Caco-2 (cell line): ENCODE measurements around the gene ADORA1. TPM values are rescaled to one million over a fixed set of nuclear protein-coding genes. Genes with fewer than 3 reads are reported as not detected.

Source experiments
- BruUV-seq: library from RNA; stranded (reverse); fragments of 400-500 nt; replicated peaks from 2 replicates; lab custom pipeline; 2021; lab: Mats Ljungman, UMichigan
- CTCF ChIA-PET: fragments of 300-600 bp; sonication (Branson Sonifier 250); formaldehyde crosslinking; loops from one replicate; lab custom pipeline; 2022; ENCODE audit warnings: antibody characterized with exemption; lab: Charles Lee
- POLR2A ChIA-PET: fragments of 300-600 bp; sonication (Branson Sonifier 250); formaldehyde crosslinking; loops from one replicate; lab custom pipeline; 2022; ENCODE audit warnings: antibody characterized with exemption; lab: Charles Lee
- DNase-seq, 2 experiments: peaks; one replicate each; pipeline versions ENCODE4 v3.0.0 to v3.0.0-alpha.2; 2020 to 2022
- H3K27me3 ChIP-seq: replicated peaks from 2 replicates; pipeline ENCODE4 v1.6.0; 2011; ENCODE audit warnings: low read length; ENCODE audit not compliant: control insufficient read depth, insufficient read depth
- H3K36me3 ChIP-seq: 2 replicates; pipeline ENCODE4 v1.5.1; 2011; ENCODE audit warnings: low read length; ENCODE audit not compliant: control insufficient read depth, insufficient read depth
- H3K4me1 ChIP-seq: fragments of 250-450 bp; sonication (Bioruptor Pico); 2 replicates; pipeline ENCODE4 v1.5.1; 2020; ENCODE audit warnings: mild to moderate bottlenecking
- H3K4me3 ChIP-seq: 2 replicates; pipeline ENCODE4 v1.5.1; 2011; ENCODE audit warnings: low read depth, mild to moderate bottlenecking, control low read depth, low read length
- H3K9me3 ChIP-seq: fragments of 250-450 bp; sonication (Bioruptor Pico); 2 replicates; pipeline ENCODE4 v1.5.1; 2020; ENCODE audit warnings: mild to moderate bottlenecking, moderate library complexity
- H3K27ac Mint-ChIP-seq: one replicate; pipeline ENCODE4 v1.8.0; 2022; ENCODE audit warnings: mixed read lengths; ENCODE audit not compliant: unreplicated experiment
- H3K27me3 Mint-ChIP-seq: one replicate; pipeline ENCODE4 v1.8.0; 2022; ENCODE audit warnings: mixed read lengths; ENCODE audit not compliant: insufficient read depth, unreplicated experiment
- H3K36me3 Mint-ChIP-seq: one replicate; pipeline ENCODE4 v1.8.0; 2022; ENCODE audit warnings: mild to moderate bottlenecking, mixed read lengths; ENCODE audit not compliant: insufficient read depth, unreplicated experiment
- H3K4me1 Mint-ChIP-seq: one replicate; pipeline ENCODE4 v1.8.0; 2022; ENCODE audit warnings: low read depth, mixed read lengths; ENCODE audit not compliant: unreplicated experiment
- H3K4me3 Mint-ChIP-seq: one replicate; pipeline ENCODE4 v1.8.0; 2022; ENCODE audit warnings: mild to moderate bottlenecking, moderate library complexity, mixed read lengths; ENCODE audit not compliant: unreplicated experiment
- H3K9me3 Mint-ChIP-seq: one replicate; pipeline ENCODE4 v1.8.0; 2022; ENCODE audit warnings: mixed read lengths; ENCODE audit not compliant: unreplicated experiment
- intact Hi-C: fragments of 100-400 bp; cut with micrococcal nuclease; formaldehyde crosslinking; loops from one replicate; pipeline ENCODE4 v1.10.0; 2022; ENCODE audit not compliant: unreplicated experiment
- total RNA-seq: library from RNA; stranded (reverse); gene quantifications from 2 replicates; pipeline ENCODE4 v1.2.3, GENCODE V29; 2022
- TF ChIP-seq, protein P1 (sequence below), 2 experiments: fragments of 200-600 bp in 1 of 2; IDR thresholded peaks; 1 replicate in 1 of 2; 2 replicates in 1 of 2; pipeline versions ENCODE4 v1.5.1 to v1.8.0; 2011 to 2022; ENCODE audit warnings: antibody characterized with exemption in 1 of 2, control low read depth in 1 of 2, inconsistent platforms in 1 of 2, low read depth in 1 of 2, low read length in 1 of 2, mild to moderate bottlenecking in 1 of 2, moderate library complexity in 1 of 2; ENCODE audit not compliant: insufficient read depth in 1 of 2, severe bottlenecking in 1 of 2, unreplicated experiment in 1 of 2

The ADORA1 gene
- total RNA-seq, 1 experiment from 2014 or later: 46.0 TPM

GRCh38 chr1:203096566-203096965 lies 31.0 kb upstream of the ADORA1 start:
- CTCF ChIA-PET: interaction anchor here (0.9 kb wide), 1 partner anchor 61 kb away, joined by 3 read pairs; no protein-coding TSS in a partner anchor
- Mint-ChIP-seq H3K27ac (no peak overlapping the region), H3K9me3 (peaks cover 29% of the 10 kb centered on the region), H3K4me3 (no peak overlapping the region), H3K27me3 (no peaks in the 10 kb centered on the region), H3K4me1 (no peaks in the 10 kb centered on the region), H3K36me3 (no peaks in the 10 kb centered on the region)
- BruUV-seq: no TSS peak
- no peak overlapping the region for H3K4me3 ChIP-seq
- H3K36me3 ChIP-seq: no peaks in the 10 kb centered on the region
- TF ChIP-seq, protein P1, sequence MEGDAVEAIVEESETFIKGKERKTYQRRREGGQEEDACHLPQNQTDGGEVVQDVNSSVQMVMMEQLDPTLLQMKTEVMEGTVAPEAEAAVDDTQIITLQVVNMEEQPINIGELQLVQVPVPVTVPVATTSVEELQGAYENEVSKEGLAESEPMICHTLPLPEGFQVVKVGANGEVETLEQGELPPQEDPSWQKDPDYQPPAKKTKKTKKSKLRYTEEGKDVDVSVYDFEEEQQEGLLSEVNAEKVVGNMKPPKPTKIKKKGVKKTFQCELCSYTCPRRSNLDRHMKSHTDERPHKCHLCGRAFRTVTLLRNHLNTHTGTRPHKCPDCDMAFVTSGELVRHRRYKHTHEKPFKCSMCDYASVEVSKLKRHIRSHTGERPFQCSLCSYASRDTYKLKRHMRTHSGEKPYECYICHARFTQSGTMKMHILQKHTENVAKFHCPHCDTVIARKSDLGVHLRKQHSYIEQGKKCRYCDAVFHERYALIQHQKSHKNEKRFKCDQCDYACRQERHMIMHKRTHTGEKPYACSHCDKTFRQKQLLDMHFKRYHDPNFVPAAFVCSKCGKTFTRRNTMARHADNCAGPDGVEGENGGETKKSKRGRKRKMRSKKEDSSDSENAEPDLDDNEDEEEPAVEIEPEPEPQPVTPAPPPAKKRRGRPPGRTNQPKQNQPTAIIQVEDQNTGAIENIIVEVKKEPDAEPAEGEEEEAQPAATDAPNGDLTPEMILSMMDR (IDR thresholded peaks at IDR 0.05; ENCODE audit: insufficient read depth in 1 of 2, low read depth in 1 of 2, low read length in 1 of 2, severe bottlenecking in 1 of 2, unreplicated experiment in 1 of 2): no peak
- no peaks in the 10 kb centered on the region for H3K4me1 ChIP-seq
- POLR2A ChIA-PET: no interaction called here
- peaks cover 9% of the 10 kb centered on the region for H3K9me3 ChIP-seq
- H3K27me3 ChIP-seq: no peaks in the 10 kb centered on the region
- no peak for DNase-seq
- intact Hi-C loops: no loop called here

- Mint-ChIP-seq H3K27me3 (no peaks in the 10 kb centered on the region), H3K4me3 (no peak overlapping the region), H3K36me3 (no peaks in the 10 kb centered on the region), H3K27ac (no peak overlapping the region), H3K4me1 (no peaks in the 10 kb centered on the region), H3K9me3 (peaks cover 29% of the 10 kb centered on the region)
- intact Hi-C loops: no loop called here
- no TSS peak for BruUV-seq
- Histone ChIP-seq H3K4me1 (no peaks in the 10 kb centered on the region), H3K4me3 (no peak overlapping the region), H3K36me3 (no peaks in the 10 kb centered on the region), H3K27me3 (no peaks in the 10 kb centered on the region), H3K9me3 (peaks cover 9% of the 10 kb centered on the region)
- CTCF ChIA-PET: interaction anchor here (0.9 kb wide), 1 partner anchor 62 kb away, joined by 3 read pairs; no protein-coding TSS in a partner anchor
- no peak for DNase-seq
- POLR2A ChIA-PET: no interaction called here
- TF ChIP-seq, protein P1 (IDR thresholded peaks at IDR 0.05; ENCODE audit: insufficient read depth in 1 of 2, low read depth in 1 of 2, low read length in 1 of 2, severe bottlenecking in 1 of 2, unreplicated experiment in 1 of 2): no peak
Observed at GRCh38 chr1:203097001-203097400, 30.5 kb upstream of the ADORA1 start.

DNA sequence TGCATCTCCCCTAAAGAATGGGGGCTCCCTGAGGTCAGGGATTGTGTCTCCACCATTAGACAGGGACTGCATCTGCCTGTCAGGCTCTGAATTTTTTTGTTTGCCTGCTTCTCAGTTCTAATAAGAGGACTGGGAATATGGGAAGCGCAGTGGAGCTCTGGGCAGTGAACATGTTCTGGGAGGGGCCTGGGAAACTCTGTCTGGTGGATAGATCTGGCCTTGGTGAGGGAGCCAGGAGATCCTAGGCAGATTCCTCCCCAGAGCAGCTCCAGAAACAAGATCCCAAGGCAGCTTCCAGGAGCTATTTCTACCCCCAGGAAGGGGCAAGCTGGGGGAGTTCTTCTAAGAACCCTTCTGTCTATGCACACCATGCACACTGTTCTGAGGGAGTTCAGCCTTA lies 29.1 kb upstream of the ADORA1 start:
- POLR2A ChIA-PET: no interaction called here
- no peak overlapping the region for H3K4me3 Mint-ChIP-seq
- Histone ChIP-seq H3K4me3 (no peak overlapping the region), H3K36me3 (no peaks in the 10 kb centered on the region), H3K9me3 (peaks cover 9% of the 10 kb centered on the region), H3K4me1 (no peaks in the 10 kb centered on the region), H3K27me3 (no peaks in the 10 kb centered on the region)
- H3K27me3 Mint-ChIP-seq: no peaks in the 10 kb centered on the region
- H3K4me1 Mint-ChIP-seq: no peaks in the 10 kb centered on the region
- intact Hi-C loops: no loop called here
- CTCF ChIA-PET: no interaction called here
- no peaks in the 10 kb centered on the region for H3K36me3 Mint-ChIP-seq
- DNase-seq: no peak
- H3K27ac Mint-ChIP-seq: no peak overlapping the region
- TF ChIP-seq, protein P1 (IDR thresholded peaks at IDR 0.05; ENCODE audit: insufficient read depth in 1 of 2, low read depth in 1 of 2, low read length in 1 of 2, severe bottlenecking in 1 of 2, unreplicated experiment in 1 of 2): no peak
- no TSS peak for BruUV-seq
- H3K9me3 Mint-ChIP-seq: peaks cover 29% of the 10 kb centered on the region
